Activated naive CD4-positive, alpha-beta T cell treated with anti-CD3 and anti-CD28 coated beads for 36 hours (primary cell): ENCODE data around the gene LILRA1. TPM values are rescaled to one million over a fixed set of nuclear protein-coding genes. Genes with fewer than 3 reads are reported as not detected.
"Not testable (repeated sequence)": the region's sequence is repeated elsewhere in the genome, so short reads cannot be mapped to it uniquely, and the experiment has no call there.

Source experiments
- CTCF ChIA-PET: fragments of 350-600 bp; sonication (Branson Sonifier 250); formaldehyde crosslinking; loops from one replicate; lab custom pipeline; 2021; ENCODE audit warnings: antibody characterized with exemption; lab: Charles Lee
- DNase-seq: peaks from one replicate; pipeline ENCODE4 v3.0.0-alpha.2; 2020
- H3K27ac Mint-ChIP-seq: one replicate; pipeline ENCODE4 v1.8.0; 2021; ENCODE audit warnings: mild to moderate bottlenecking, mixed read lengths
- H3K27me3 Mint-ChIP-seq: one replicate; pipeline ENCODE4 v1.8.0; 2021; ENCODE audit warnings: low read depth, mixed read lengths
- H3K36me3 Mint-ChIP-seq: one replicate; pipeline ENCODE4 v1.8.0; 2021; ENCODE audit warnings: low read depth, mixed read lengths
- H3K4me1 Mint-ChIP-seq: one replicate; pipeline ENCODE4 v1.8.0; 2021; ENCODE audit warnings: low read depth, mixed read lengths
- H3K4me3 Mint-ChIP-seq: one replicate; pipeline ENCODE4 v1.8.0; 2021; ENCODE audit warnings: mild to moderate bottlenecking, moderate library complexity, mixed read lengths
- H3K9me3 Mint-ChIP-seq: one replicate; pipeline ENCODE4 v1.8.0; 2021; ENCODE audit warnings: mixed read lengths
- intact Hi-C: fragments of 100-400 bp; cut with micrococcal nuclease; formaldehyde crosslinking; loops from one replicate; pipeline ENCODE4 v1.15.1; 2023
- total RNA-seq, 2 experiments: library from RNA; stranded (reverse); gene quantifications; one replicate each; pipeline ENCODE4 v1.2.3, GENCODE V29; 2021

Gene LILRA1
- total RNA-seq, 2 experiments from 2014 or later = not detected

DNA sequence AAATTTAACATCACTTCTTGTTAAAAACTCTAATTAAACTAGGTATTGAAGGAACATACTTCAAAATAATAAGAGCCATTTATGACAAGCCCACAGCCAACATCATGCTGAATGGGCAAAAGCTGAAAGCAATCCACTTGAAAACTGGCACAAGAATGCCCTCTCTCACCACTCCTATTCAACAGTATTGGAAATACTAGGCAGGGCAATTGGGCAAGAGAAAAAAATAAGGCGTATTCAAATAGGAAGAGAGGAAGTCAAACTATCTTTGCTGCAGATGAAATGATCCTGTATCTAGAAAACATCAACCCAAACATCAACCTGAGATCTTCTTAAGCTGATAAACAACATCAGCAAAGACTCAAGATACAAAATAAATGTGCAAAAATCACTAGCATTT, 21.3 kb downstream of the LILRA1 start:
- no peak overlapping the region for H3K27ac Mint-ChIP-seq
- no peak for DNase-seq
- peaks cover 1% of the 10 kb centered on the region for H3K36me3 Mint-ChIP-seq
- no peaks in the 10 kb centered on the region for H3K27me3 Mint-ChIP-seq
- H3K4me3 Mint-ChIP-seq = no peak overlapping the region
- CTCF ChIA-PET = interaction anchor here (0.8 kb wide), 1 partner anchor 59 kb away, joined by 3 read pairs; no protein-coding TSS in a partner anchor
- intact Hi-C loops = no loop called here
- peaks cover 5% of the 10 kb centered on the region for H3K9me3 Mint-ChIP-seq
- no peaks in the 10 kb centered on the region for H3K4me1 Mint-ChIP-seq

DNA sequence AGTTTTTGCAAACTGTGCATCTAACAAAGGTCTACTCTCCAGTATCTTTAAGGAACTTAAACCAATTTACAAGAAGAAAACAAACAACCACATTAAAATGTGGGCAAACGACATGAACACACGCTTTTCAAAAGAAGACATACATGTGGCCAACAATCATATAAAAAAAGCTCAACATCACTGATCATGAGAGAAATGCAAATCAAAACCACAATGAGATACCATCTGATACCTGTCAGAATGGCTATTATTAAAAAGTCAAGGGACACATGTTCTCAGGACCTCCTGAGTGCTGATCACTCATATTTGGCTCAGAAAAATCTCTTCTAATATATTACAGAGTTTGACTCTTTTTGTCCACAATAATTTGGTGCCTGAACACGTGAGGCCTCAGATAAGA, 22.6 kb downstream of the LILRA1 start:
- Mint-ChIP-seq H3K36me3 (peaks cover 1% of the 10 kb centered on the region), H3K4me1 (no peaks in the 10 kb centered on the region), H3K27ac (no peak overlapping the region), H3K4me3 (no peak overlapping the region), H3K9me3 (peaks cover 5% of the 10 kb centered on the region), H3K27me3 (no peaks in the 10 kb centered on the region)
- intact Hi-C loops = no loop called here
- DNase-seq = no peak
- CTCF ChIA-PET = no interaction called here

DNA sequence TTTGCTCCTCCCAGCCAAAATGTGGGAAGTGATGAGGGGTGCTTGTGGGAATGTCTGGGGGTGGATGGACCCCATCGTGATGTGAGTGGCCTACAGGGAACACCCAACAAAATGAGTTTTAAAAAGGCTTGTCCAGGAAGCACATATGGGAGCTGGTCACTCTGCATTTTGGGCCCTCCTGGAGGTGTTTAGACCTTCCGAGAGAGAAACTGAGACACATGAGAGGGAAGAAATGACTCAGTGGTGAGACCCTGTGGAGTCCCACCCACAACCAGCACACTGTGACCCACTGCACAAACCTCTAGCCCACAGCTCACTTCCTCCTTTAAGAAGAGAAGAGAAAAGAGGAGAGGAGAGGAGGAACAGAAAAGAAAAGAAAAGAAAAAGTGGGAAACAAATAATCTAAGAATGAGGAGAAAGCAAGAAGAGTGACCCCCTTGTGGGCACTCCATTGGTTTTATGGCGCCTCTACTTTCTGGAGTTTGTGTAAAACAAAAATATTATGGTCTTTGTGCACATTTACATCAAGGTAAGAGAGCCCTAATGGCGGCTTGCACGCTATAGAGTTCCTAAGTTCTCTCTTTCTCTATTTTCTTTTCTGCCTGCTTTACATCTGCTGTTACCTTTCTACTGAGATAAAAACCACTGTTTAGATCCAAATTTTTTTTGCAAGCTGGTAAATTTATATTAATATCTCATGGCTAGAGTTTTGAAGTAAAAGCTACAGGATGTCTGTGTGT, 23.6 kb downstream of the LILRA1 start:
- no peaks in the 10 kb centered on the region for H3K27me3 Mint-ChIP-seq
- no peak overlapping the region for H3K27ac Mint-ChIP-seq
- intact Hi-C loops = no loop called here
- H3K4me1 Mint-ChIP-seq = no peaks in the 10 kb centered on the region
- H3K4me3 Mint-ChIP-seq = no peak overlapping the region
- DNase-seq = no peak
- peaks cover 5% of the 10 kb centered on the region for H3K9me3 Mint-ChIP-seq
- CTCF ChIA-PET = no interaction called here
- H3K36me3 Mint-ChIP-seq = peaks cover 1% of the 10 kb centered on the region

DNA sequence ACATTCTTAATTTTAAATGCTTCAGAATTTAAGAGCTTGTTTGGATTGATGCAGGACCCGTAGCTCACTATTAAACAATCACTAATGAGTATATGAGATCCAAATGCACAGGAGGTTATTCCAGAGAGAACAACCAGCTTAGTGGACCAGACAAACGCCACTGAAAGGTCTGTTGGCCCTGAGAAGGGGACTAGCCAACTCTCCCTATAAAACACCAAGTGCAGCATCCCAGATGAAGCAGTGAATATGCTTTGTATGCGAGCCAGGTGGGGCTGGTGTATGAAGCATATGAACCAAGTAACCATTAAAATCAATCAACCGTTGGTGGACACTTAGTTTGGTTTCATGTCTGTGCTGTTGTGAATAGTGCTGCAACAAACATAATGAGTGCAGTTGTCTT, 27.0 kb downstream of the LILRA1 start:
- H3K4me3 Mint-ChIP-seq = no peak overlapping the region

DNA sequence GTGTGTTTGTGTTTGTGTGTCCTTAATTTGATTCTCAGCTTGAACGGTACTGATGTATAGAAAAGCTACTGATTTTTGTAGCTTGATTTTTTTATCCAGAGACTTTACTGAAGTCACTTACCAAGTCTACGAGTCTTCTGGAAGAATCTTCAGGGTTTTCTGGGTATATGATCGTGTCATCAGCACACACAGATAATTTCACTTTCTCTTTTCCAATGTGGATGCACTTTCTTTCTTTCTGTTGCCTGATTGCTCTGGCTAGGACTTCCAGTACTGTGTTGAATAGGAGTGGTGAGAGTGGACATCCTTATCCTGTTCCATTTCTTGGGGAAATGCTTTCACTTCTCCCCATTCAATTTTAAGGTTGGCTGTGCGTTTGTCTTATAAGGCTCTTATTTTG, 29.0 kb downstream of the LILRA1 start:
- H3K4me3 Mint-ChIP-seq = no peak overlapping the region
- CTCF ChIA-PET = no interaction called here

More for the DNA sequence above, 27.0 kb downstream of the LILRA1 start:
- no peaks in the 10 kb centered on the region for H3K9me3 Mint-ChIP-seq
- intact Hi-C loops = no loop called here
- peaks cover 4% of the 10 kb centered on the region for H3K27me3 Mint-ChIP-seq
- no peak for DNase-seq
- H3K27ac Mint-ChIP-seq = no peak overlapping the region
- CTCF ChIA-PET = interaction anchor here (1.5 kb wide), 1 partner anchor 34 kb away, joined by 3 read pairs; no protein-coding TSS in a partner anchor
- H3K36me3 Mint-ChIP-seq = no peaks in the 10 kb centered on the region
- H3K4me1 Mint-ChIP-seq = no peaks in the 10 kb centered on the region

DNA sequence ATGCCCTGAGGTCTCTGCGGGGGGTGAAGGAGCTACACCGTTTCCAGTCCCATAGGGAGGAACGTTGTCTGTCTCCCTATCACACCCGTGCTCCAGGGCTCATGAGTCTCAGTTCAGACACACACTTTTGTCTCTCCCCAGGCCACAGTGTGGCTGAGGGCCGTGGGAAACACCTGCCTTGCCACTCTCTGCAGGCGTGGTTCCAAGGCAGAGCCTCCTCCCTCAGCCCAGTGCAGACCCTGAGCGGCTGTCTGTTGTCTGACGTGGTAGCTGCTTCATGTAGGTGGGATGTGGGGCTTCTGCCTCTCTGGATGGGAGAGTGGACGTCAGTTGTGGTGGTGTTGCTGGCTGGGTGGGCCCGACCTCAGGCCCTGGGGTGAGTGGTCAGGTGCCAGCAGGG, 30.8 kb downstream of the LILRA1 start:
- intact Hi-C loops, H3K9me3 Mint-ChIP-seq, H3K4me1 Mint-ChIP-seq, DNase-seq, H3K36me3 Mint-ChIP-seq, H3K4me3 Mint-ChIP-seq, H3K27ac Mint-ChIP-seq, CTCF ChIA-PET: not testable (repeated sequence)
- peaks cover 34% of the 10 kb centered on the region for H3K27me3 Mint-ChIP-seq

More for the DNA sequence above, 29.0 kb downstream of the LILRA1 start:
- Mint-ChIP-seq H3K4me1 (no peaks in the 10 kb centered on the region), H3K27me3 (peaks cover 21% of the 10 kb centered on the region), H3K27ac (no peak overlapping the region), H3K36me3 (no peaks in the 10 kb centered on the region), H3K9me3 (no peaks in the 10 kb centered on the region)
- intact Hi-C loops = no loop called here
- no peak for DNase-seq

DNA sequence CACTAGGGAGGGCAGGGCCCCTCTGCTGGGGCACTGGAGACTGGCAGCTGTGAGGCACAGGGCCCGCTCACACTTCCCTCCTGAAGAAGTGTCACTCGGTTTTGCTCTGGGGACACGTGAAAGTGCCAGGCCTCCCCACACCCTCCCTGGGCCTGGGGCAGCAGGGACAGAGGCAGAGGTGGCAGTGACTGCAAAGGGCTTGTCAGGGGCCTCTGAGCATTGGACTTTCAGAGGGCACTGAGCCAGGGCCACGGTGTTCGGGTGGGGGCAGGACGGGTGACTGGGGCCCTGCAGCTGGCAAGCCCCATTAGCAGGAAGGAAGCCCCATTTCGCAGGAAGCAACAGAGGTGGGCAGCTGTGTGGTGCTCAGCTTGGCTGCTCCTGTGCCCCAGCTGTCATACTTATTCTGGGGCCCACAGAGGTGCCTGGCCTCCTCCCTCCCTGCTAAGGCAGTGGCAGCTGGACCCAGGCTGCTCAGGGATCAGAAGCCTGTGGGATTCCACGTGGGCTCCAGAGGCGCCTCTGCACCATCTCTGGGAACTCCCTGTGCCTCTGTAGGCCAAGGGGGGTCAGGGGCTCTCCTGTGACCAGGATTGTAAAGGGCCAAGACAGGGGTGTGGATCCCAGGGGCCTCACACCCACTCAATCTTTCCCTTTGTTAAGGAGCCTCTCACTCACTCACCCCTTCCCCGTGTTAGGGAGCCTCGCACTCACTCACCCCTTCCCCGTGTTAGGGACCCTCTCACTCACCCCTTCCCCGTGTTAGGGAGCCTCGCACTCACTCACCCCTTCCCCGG, 31.7 kb downstream of the LILRA1 start:
- DNase-seq, CTCF ChIA-PET, intact Hi-C loops, H3K36me3 Mint-ChIP-seq, H3K4me3 Mint-ChIP-seq, H3K9me3 Mint-ChIP-seq, H3K27ac Mint-ChIP-seq, H3K4me1 Mint-ChIP-seq: not testable (repeated sequence)
- H3K27me3 Mint-ChIP-seq = peaks cover 39% of the 10 kb centered on the region

DNA sequence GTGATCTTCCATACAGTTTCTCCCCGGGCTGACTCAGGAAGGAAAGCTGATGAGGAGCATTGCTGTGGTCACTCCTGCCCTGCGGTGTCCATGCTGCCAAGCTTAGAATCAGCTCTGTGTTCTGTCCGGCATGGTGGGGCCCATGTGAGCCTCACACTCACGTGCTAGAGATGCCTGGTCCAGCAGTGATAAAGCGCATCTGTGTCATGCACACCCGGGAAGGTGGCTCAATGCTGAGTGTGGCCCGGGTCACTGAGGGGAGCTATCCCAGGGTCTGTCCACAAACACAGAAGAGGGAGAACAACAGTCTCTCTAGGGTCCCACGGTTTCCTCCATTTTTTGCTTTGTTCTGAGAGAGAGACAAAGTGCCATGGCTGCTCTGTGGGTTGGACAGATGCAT, 33.3 kb downstream of the LILRA1 start:
- H3K9me3 Mint-ChIP-seq = no peaks in the 10 kb centered on the region
- H3K27ac Mint-ChIP-seq = no peak overlapping the region
- CTCF ChIA-PET = interaction anchor here (0.6 kb wide), 2 partner anchors 262 to 306 kb away, joined by 3 to 5 read pairs; no protein-coding TSS in a partner anchor
- H3K4me3 Mint-ChIP-seq = no peak overlapping the region
- peaks cover 46% of the 10 kb centered on the region for H3K27me3 Mint-ChIP-seq
- intact Hi-C loops = no loop called here
- no peak for DNase-seq
- H3K36me3 Mint-ChIP-seq = no peaks in the 10 kb centered on the region
- H3K4me1 Mint-ChIP-seq = no peaks in the 10 kb centered on the region

DNA sequence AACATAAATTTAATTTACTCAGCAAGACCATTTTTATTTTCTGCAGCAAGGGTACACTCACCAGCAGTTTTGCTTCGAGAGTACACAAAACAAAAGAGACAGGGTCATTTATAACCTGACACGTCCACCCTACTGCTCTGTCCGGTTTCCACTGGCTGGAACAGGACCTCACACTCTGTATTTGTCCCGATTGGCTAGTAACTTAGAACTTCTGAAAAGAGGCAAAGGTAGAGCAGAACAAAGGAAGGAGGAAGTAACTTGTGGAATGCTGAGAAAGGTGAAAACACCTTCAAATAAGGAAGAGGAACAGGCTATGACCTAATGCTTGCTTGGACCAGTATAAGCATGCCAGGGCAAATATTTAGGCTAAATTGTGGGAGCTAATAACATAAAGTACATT, 34.5 kb downstream of the LILRA1 start:
- DNase-seq, H3K27ac Mint-ChIP-seq, H3K4me1 Mint-ChIP-seq, H3K36me3 Mint-ChIP-seq, intact Hi-C loops, H3K4me3 Mint-ChIP-seq, CTCF ChIA-PET, H3K9me3 Mint-ChIP-seq: not testable (repeated sequence)
- peaks cover 50% of the 10 kb centered on the region for H3K27me3 Mint-ChIP-seq

DNA sequence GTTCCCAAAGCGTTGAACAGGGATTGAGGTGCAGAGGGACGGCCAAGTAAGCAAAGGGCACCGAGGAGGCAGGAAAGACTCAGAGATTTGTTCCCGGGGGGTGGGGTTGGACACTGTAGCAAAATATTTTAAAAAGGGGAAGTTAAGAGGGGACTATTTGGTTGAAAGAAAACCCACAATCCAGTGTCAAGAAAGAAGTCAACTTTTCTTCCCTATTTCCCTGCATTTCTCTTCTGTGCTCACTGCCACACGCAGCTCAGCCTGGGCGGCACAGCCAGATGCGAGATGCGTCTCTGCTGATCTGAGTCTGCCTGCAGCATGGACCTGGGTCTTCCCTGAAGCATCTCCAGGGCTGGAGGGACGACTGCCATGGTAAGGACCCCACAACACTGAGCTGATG, 36.8 kb downstream of the LILRA1 start, which contains the start of gene LILRB1:
TSS of gene LILRB1 (plus strand) at position 223 of the 400 bp plus-strand sequence. CDS start 590 bp downstream, outside the sequence.
- CTCF ChIA-PET, H3K36me3 Mint-ChIP-seq, DNase-seq, H3K9me3 Mint-ChIP-seq, H3K27ac Mint-ChIP-seq, H3K4me3 Mint-ChIP-seq, H3K4me1 Mint-ChIP-seq, intact Hi-C loops: not testable (repeated sequence)
- peaks cover 46% of the 10 kb centered on the region for H3K27me3 Mint-ChIP-seq

DNA sequence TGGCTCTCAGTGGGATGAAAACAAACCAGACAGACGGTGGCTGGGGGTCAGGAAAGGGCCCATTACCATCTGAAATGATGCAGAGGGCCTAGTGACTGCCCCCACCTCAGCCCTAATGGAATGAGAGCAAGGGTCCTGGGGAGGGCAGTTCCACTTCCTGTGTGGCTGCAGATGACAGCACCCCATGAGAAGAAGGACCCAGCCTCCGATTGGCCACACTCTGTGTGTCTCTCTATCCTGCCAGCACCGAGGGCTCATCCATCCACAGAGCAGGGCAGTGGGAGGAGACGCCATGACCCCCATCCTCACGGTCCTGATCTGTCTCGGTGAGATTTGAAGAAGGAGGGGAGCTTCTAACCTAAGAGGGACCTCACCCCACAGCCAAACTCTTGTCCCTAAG, 37.4 kb downstream of the LILRA1 start:
- no peak overlapping the region for H3K27ac Mint-ChIP-seq
- DNase-seq = no peak
- no peaks in the 10 kb centered on the region for H3K36me3 Mint-ChIP-seq
- intact Hi-C loops = no loop called here
- no peaks in the 10 kb centered on the region for H3K9me3 Mint-ChIP-seq
- H3K4me3 Mint-ChIP-seq = no peak overlapping the region
- CTCF ChIA-PET = no interaction called here
- H3K4me1 Mint-ChIP-seq = no peaks in the 10 kb centered on the region
- H3K27me3 Mint-ChIP-seq = peaks cover 43% of the 10 kb centered on the region

DNA sequence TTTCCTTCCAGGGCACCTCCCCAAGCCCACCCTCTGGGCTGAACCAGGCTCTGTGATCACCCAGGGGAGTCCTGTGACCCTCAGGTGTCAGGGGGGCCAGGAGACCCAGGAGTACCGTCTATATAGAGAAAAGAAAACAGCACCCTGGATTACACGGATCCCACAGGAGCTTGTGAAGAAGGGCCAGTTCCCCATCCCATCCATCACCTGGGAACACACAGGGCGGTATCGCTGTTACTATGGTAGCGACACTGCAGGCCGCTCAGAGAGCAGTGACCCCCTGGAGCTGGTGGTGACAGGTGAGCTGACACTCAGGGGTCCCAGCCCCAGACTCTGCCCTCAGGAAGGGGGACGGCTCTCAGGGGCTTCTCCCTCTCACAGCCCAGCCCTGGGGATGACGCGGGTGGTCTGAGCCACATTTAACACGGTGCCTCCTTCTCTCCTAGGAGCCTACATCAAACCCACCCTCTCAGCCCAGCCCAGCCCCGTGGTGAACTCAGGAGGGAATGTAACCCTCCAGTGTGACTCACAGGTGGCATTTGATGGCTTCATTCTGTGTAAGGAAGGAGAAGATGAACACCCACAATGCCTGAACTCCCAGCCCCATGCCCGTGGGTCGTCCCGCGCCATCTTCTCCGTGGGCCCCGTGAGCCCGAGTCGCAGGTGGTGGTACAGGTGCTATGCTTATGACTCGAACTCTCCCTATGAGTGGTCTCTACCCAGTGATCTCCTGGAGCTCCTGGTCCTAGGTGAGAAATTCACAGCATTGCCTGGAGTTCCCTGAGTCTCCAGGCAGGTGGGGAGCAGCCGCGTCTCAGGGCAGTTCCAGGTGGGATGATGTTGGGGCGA, 38.3 kb downstream of the LILRA1 start:
- H3K36me3 Mint-ChIP-seq, intact Hi-C loops, H3K27ac Mint-ChIP-seq, CTCF ChIA-PET, H3K4me3 Mint-ChIP-seq, DNase-seq, H3K9me3 Mint-ChIP-seq, H3K4me1 Mint-ChIP-seq: not testable (repeated sequence)
- peaks cover 36% of the 10 kb centered on the region for H3K27me3 Mint-ChIP-seq
